Naive B cell (primary cell): ENCODE results near the gene NCMAP. TPM values are rescaled to one million over a fixed set of nuclear protein-coding genes. Genes with fewer than 3 reads are reported as not detected.

Source experiments
- ATAC-seq, 2 donors: fragments of 150-1000 bp; cut with Tn5 transposase; 2 replicates each; pipeline ENCODE4 v1.10.0; 2021; ENCODE audit warnings: low read depth in 2 of 2, mild to moderate bottlenecking in 2 of 2, moderate library complexity in 2 of 2
- DNase-seq: peaks from one replicate; pipeline ENCODE4 v3.0.0; 2022
- H3K27ac Mint-ChIP-seq, 6 donors: one replicate each; pipeline ENCODE4 v1.8.0; 2020 to 2022; ENCODE audit warnings: mild to moderate bottlenecking in 6 of 6, mixed read lengths in 6 of 6, moderate library complexity in 5 of 6, inconsistent platforms in 2 of 6
- H3K27me3 Mint-ChIP-seq, 3 donors: one replicate each; pipeline ENCODE4 v1.8.0; 2021 to 2022; ENCODE audit warnings: mixed read lengths in 3 of 3, mild to moderate bottlenecking in 1 of 3
- H3K36me3 Mint-ChIP-seq, 2 donors: one replicate each; pipeline ENCODE4 v1.8.0; 2020 to 2022; ENCODE audit warnings: mixed read lengths in 2 of 2, inconsistent platforms in 1 of 2, mild to moderate bottlenecking in 1 of 2
- H3K4me1 Mint-ChIP-seq, 3 donors: one replicate each; pipeline ENCODE4 v1.8.0; 2020 to 2022; ENCODE audit warnings: mixed read lengths in 3 of 3, inconsistent platforms in 1 of 3, mild to moderate bottlenecking in 1 of 3, moderate library complexity in 1 of 3
- H3K4me3 Mint-ChIP-seq, 8 donors: one replicate each; pipeline ENCODE4 v1.8.0; 2020 to 2022; ENCODE audit warnings: mild to moderate bottlenecking in 8 of 8, mixed read lengths in 8 of 8, moderate library complexity in 8 of 8, inconsistent platforms in 2 of 8
- H3K9me3 Mint-ChIP-seq, 7 donors: one replicate each; pipeline ENCODE4 v1.8.0; 2020 to 2022; ENCODE audit warnings: mixed read lengths in 7 of 7, mild to moderate bottlenecking in 5 of 7, inconsistent platforms in 2 of 7, moderate library complexity in 1 of 7
- polyA plus RNA-seq, 6 donors: library from polyadenylated mRNA; unstranded; fragments of 300-500 nt; fragmentation: Illumina TruSeq; gene quantifications; one replicate each; pipeline ENCODE4 v1.2.3, GENCODE V29; 2021; ENCODE audit warnings: low read depth in 6 of 6

Gene NCMAP
- polyA plus RNA-seq, 6 donors from 2014 or later: not detected

GRCh38 chr1:24654010-24654409 is 98.1 kb downstream of the NCMAP start:
- peaks cover 5 to 13% (median 5%) of the 10 kb centered on the region in 3 donors for H3K4me1 Mint-ChIP-seq
- H3K36me3 Mint-ChIP-seq: peaks cover 12 to 46% of the 10 kb centered on the region in 2 donors
- ATAC-seq (no peak), DNase-seq (no peak)
- no peak overlapping the region for H3K27ac Mint-ChIP-seq
- H3K4me3 Mint-ChIP-seq: no peak overlapping the region
- no peaks in the 10 kb centered on the region for H3K27me3 Mint-ChIP-seq
- no peaks in the 10 kb centered on the region for H3K9me3 Mint-ChIP-seq

DNA sequence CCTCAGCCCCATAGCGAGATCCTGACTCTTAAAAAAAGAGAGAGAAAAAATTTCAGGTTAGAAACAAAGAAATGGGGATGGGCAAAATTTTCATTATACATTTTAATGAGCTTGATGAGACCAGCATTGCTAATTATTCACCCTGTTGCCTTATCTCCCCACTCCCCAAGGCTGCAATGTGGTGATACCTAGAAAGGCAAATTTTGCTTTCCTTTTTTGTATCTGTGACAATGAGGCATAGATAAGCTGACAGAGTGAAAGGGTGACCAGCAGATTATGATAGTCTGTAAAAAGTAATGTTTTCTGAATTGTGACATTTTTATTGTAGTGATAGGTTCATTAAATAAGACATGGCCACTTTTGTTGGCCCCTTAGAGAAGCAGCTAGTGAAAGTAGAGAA is 100.2 kb downstream of the NCMAP start:
- Mint-ChIP-seq H3K27me3 (no peaks in the 10 kb centered on the region), H3K27ac (no peak overlapping the region), H3K4me3 (no peak overlapping the region), H3K36me3 (peaks cover 0 to 41% of the 10 kb centered on the region in 2 donors), H3K9me3 (no peaks in the 10 kb centered on the region), H3K4me1 (peaks cover 5 to 18% (median 5%) of the 10 kb centered on the region in 3 donors)
- DNase-seq: no peak
- no peak for ATAC-seq

- Mint-ChIP-seq H3K27ac (peak overlapping the region in 2 of 6 donors; percentile 18 to 51), H3K9me3 (no peaks in the 10 kb centered on the region), H3K27me3 (no peaks in the 10 kb centered on the region), H3K4me1 (peaks cover 4 to 18% (median 5%) of the 10 kb centered on the region in 3 donors), H3K36me3 (peaks cover 0 to 38% of the 10 kb centered on the region in 2 donors), H3K4me3 (no peak overlapping the region)
- ATAC-seq (no peak), DNase-seq (no peak)
Observed at GRCh38 chr1:24657781-24658180, 101.9 kb downstream of the NCMAP start.

Other genes starting within 250 kb of the NCMAP start
- gene GRHL3, start 236.7 kb upstream of the NCMAP start, polyA plus RNA-seq: not detected
- gene STPG1, start 142.3 kb upstream of the NCMAP start, polyA plus RNA-seq: 1 to 10 TPM; 3.1 to 8.7 (median 3.9) TPM
- 10 to 100 TPM; 18.3 to 39.8 (median 26.4) TPM for gene NIPAL3, start 140.3 kb upstream of the NCMAP start, polyA plus RNA-seq
- 10 to 100 TPM; 25.2 to 38.3 (median 32.0) TPM for gene RCAN3, start 53.3 kb upstream of the NCMAP start, polyA plus RNA-seq
- gene SRRM1, start 87.2 kb downstream of the NCMAP start, polyA plus RNA-seq: 100 to 1,000 TPM in 5 of 6 donors, 10 to 100 TPM in 1; 74.8 to 251 (median 144) TPM
- gene CLIC4, start 189.4 kb downstream of the NCMAP start, polyA plus RNA-seq: 100 to 1,000 TPM in 1 of 6 donors, 10 to 100 TPM in 5; 76.7 to 108 (median 92.1) TPM